ENCODE results near the gene FOXP1.

The FOXP1 gene

DNA sequence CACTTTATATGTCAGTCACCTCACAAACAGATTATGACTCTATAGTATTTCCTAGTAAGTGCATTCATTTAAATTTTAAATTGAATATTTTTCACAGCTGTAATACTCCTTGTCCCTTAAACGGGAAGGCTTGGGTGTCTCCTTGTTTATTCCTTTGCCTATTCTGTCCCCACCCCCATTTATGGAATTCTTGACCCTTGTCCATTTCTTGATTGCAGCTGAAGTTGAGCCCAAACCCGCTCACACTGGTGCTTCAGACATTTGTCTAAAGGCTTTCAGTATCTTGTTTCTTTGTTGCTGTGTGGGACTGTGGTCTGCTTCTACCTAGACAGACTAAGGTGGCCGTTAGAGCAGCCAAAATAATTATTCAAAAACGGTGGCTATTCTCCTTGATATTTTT is 449.7 kb downstream of the FOXP1 start:
- no peak for TF ChIP-seq TAF1 (IDR thresholded peaks at IDR 0.05; ENCODE audit: low read depth, low read length)
- TF ChIP-seq PAX5 (IDR thresholded peaks at IDR 0.05; ENCODE audit: insufficient read depth, low read length, severe bottlenecking): no peak
- no peak for TF ChIP-seq SPI1 (IDR thresholded peaks at IDR 0.05; ENCODE audit: low read depth, low read length)
- no peak for TF ChIP-seq POLR2A (IDR thresholded peaks at IDR 0.05; ENCODE audit: low read depth, low read length)
- no peak for TF ChIP-seq POLR2AphosphoS5 (IDR thresholded peaks at IDR 0.05; ENCODE audit: low read depth, low read length)
- TF ChIP-seq POU2F2 (IDR thresholded peaks at IDR 0.05; ENCODE audit: low read depth, low read length): no peak
- DNase-seq (ENCODE audit: insufficient read length, low spot score) (no peak), FAIRE-seq (no peak)

DNA sequence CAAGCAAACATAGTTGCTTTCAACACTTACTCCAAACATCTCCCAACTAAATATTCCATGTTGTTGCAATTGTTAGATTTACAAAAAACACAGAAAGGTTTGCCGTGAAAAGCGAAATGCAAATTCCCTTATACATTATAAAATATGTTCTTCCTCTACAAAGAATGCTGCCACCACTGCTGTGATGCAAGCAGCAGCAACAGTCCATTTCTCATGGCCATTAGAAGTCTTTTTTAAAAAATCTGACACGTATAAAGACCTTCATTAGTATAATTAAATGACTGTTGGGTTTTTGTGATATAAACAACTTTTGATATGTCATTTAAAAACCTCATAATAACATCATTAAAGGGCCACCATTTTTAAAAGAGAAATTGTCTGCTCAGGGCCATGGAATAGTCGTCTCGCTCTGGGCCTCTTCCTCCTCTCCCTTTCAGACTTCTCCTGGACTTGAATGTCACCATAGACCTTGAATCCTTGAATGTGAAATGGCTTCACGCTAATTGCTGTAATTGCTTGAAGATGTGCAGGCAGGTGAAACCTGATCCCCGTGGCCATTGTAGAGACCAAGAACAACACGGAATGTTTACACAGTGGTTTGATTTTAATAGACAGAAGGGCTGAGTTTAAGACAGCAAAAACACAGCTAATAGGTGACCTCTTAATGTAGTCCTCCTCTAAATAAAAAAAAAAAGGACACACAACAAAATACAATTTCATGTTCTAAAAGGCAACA is 450.4 kb downstream of the FOXP1 start:
- DNase-seq (ENCODE audit: insufficient read length, low spot score) (no peak), FAIRE-seq (no peak)
- TF ChIP-seq POLR2AphosphoS5 (IDR thresholded peaks at IDR 0.05; ENCODE audit: low read depth, low read length) (no peak), POU2F2 (IDR thresholded peaks at IDR 0.05; ENCODE audit: low read depth, low read length) (no peak), PAX5 (IDR thresholded peaks at IDR 0.05; ENCODE audit: insufficient read depth, low read length, severe bottlenecking) (no peak), SPI1 (IDR thresholded peaks at IDR 0.05; ENCODE audit: low read depth, low read length) (no peak), POLR2A (IDR thresholded peaks at IDR 0.05; ENCODE audit: low read depth, low read length) (no peak)

DNA sequence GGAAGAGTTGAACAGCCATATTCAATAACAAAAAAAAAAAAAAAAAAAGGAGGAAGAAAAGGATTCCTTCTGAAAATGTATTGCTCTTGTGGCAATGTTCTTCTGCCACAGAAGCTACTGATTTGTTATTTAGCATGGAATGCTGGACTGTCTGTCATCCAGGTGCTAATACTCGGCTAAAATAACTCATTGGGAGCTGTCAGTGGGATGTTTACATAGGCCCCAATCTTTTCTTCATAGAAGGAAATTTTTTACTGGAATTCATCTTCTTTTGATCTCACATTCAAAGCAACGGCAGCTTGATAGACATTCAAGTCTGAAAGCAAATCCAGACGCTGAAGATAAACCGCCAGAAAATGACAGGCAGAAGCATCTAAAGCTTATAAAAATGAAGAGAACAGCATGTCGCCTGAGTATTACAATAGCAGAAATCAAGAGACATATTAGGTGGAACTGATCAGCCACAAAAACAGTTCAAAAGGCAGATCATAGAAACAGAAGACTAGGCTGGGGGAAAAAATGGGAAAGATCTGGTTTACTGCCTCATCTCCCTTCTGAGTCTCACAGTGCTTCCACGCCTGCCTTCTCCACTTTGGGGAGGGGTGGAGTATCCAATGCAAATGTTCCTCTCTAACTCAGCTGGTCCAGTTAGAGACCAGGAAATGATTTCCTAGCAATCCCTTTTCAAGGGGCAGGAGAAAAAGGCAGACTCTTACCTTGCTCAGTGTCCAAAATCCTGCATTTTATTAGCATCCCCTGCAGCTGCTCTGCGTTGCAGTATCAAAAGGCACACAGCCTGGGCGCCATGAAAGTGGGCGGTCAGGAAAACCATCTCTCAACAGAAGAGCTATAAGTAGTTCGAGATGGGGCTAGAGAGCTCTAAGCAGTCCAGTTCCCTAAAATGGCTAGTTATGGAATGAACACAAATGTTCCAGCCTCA is 451.9 kb downstream of the FOXP1 start:
- FAIRE-seq: no peak
- TF ChIP-seq SPI1 (IDR thresholded peaks at IDR 0.05; ENCODE audit: low read depth, low read length): 0 out of 2 replicates have a peak, but pooled peaks have one; percentile 15
- no peak for TF ChIP-seq PAX5 (IDR thresholded peaks at IDR 0.05; ENCODE audit: insufficient read depth, low read length, severe bottlenecking)
- no peak for TF ChIP-seq POLR2AphosphoS5 (IDR thresholded peaks at IDR 0.05; ENCODE audit: low read depth, low read length)
- TF ChIP-seq POU2F2 (IDR thresholded peaks at IDR 0.05; ENCODE audit: low read depth, low read length): no peak
- no peak for TF ChIP-seq POLR2A (IDR thresholded peaks at IDR 0.05; ENCODE audit: low read depth, low read length)
- DNase-seq (ENCODE audit: insufficient read length, low spot score): no peak

DNA sequence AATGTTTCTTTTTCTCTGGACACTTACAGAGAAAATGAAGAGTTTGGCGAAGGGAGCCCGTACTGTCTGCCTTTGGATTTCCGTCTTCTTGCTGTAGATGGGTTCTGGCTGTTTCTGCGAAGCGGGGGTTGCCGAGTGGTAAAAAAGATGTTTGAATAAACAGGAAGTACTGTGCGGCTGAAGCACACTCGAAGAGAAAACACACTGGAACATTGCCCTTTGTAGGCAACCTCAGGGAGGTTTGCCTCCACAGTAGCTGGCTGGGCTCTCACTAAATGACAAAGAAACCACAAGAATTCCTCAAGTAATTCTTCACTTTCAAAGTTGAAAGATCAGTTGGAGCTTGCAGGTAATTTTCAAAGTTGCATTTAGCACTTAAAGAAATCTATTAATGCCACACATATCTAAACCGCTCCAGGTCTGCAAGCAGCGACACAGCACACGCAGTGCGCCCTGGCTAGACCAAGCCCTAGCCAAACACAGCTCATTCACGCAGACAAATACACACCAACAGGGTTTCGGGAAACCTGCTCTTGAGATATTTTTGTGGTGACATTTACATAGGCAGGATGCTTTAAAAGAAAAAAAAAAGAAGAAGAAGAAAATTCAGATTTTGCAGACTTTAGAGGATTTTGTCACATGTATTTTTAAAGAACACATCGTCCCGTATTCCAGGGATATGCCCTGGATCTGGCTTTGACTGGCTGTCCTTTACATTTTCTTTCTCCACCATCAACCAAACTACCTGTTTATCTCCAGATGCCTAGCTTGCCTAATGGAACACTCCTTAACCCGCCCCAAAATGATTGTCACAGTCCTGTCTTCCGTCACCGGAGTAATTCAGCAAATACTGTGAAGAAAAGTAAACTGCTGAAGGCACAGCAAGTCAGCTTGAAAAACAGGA is 452.8 kb downstream of the FOXP1 start:
- FAIRE-seq: no peak
- DNase-seq (ENCODE audit: insufficient read length, low spot score): no peak
- TF ChIP-seq TAF1 (IDR thresholded peaks at IDR 0.05; ENCODE audit: low read depth, low read length): no peak
- no peak for TF ChIP-seq POLR2A (IDR thresholded peaks at IDR 0.05; ENCODE audit: low read depth, low read length)
- TF ChIP-seq POU2F2 (IDR thresholded peaks at IDR 0.05; ENCODE audit: low read depth, low read length): no peak
- no peak for TF ChIP-seq SPI1 (IDR thresholded peaks at IDR 0.05; ENCODE audit: low read depth, low read length)
- no peak for TF ChIP-seq POLR2AphosphoS5 (IDR thresholded peaks at IDR 0.05; ENCODE audit: low read depth, low read length)
- no peak for TF ChIP-seq PAX5 (IDR thresholded peaks at IDR 0.05; ENCODE audit: insufficient read depth, low read length, severe bottlenecking)

DNA sequence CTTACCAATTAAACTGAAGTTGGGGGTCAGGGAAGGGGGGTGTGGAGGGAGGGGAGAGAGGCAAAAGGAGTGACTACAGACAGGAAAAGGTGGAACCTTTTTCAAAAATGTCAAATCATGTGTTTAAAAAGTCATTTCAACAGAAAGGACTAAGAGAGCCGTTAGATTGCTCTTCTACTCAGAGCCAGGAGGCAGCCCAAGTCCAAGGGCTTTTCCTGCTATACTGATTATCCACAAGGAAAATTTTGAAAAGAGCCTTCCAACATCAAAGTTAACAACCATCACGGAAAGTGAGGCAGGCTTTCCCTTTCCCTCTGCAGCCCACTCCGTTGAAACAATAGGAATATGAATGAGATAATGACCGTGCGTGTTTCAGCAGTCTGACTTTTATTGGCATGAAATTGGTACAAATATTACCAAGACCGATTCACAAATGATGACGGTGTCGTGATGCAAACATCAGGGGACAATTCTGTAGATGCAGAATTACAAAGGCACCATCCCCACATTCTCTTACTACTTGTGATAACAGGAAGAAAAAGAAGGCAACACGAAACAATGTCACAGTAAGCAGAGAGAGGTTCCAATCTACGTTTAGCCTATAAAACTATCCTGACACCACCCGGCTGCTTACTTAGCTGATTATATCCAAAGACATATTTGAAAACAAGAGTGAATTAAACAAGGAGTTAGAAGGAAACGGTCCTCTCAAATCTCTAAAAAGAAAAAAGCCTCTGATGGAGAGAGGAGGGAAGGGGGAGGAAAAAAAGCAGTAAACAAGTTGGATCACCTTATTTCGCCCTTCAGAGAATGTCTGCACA is 453.7 kb downstream of the FOXP1 start:
- no peak for FAIRE-seq
- no peak for DNase-seq (ENCODE audit: insufficient read length, low spot score)
- TF ChIP-seq SPI1 (IDR thresholded peaks at IDR 0.05; ENCODE audit: low read depth, low read length): no peak
- no peak for TF ChIP-seq POLR2AphosphoS5 (IDR thresholded peaks at IDR 0.05; ENCODE audit: low read depth, low read length)
- no peak for TF ChIP-seq POLR2A (IDR thresholded peaks at IDR 0.05; ENCODE audit: low read depth, low read length)
- TF ChIP-seq PAX5 (IDR thresholded peaks at IDR 0.05; ENCODE audit: insufficient read depth, low read length, severe bottlenecking): no peak
- TF ChIP-seq TAF1 (IDR thresholded peaks at IDR 0.05; ENCODE audit: low read depth, low read length): no peak
- no peak for TF ChIP-seq POU2F2 (IDR thresholded peaks at IDR 0.05; ENCODE audit: low read depth, low read length)

DNA sequence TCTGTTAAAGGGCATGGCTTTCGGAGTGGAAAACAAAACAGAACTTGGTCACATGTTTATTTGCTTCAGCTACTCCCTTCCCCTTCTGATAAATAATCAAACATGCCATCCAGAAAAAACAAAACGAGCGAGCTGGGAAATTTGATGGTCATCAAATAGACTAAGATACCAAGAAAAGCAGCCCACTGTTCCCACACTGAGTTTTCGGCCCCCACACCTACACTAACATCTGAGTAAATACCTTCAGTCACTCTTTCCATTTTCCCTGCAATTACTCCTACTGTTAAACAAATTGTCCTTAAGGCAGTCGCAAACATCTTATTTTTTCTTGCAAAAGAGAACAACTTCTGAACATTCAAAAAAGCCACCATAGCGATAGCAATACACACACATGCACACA is 454.6 kb downstream of the FOXP1 start:
- FAIRE-seq: no peak
- DNase-seq (ENCODE audit: insufficient read length, low spot score): no peak
- TF ChIP-seq POU2F2 (IDR thresholded peaks at IDR 0.05; ENCODE audit: low read depth, low read length): no peak

DNA sequence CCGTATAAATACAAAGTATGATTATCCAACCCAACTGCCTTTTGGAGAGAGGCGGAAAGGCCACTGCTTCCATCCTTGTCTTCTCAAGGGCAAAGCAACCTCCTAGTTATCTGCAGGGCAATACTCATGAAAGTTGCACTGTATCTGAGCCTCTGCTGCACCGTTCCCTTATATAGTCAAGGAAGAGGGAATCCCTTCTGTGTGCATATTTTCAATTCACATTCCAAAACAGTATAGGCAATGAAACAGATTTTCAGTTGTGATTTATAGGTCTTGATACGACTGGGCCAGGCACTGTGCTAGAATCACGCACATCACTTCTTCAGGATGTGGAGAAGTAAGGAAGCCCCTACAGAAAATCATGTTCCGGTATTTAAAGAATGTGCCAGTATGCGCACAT is 455.7 kb downstream of the FOXP1 start:
- no peak for DNase-seq (ENCODE audit: insufficient read length, low spot score)
- TF ChIP-seq POLR2AphosphoS5 (IDR thresholded peaks at IDR 0.05; ENCODE audit: low read depth, low read length) (no peak), TAF1 (IDR thresholded peaks at IDR 0.05; ENCODE audit: low read depth, low read length) (no peak), SPI1 (IDR thresholded peaks at IDR 0.05; ENCODE audit: low read depth, low read length) (no peak), POLR2A (IDR thresholded peaks at IDR 0.05; ENCODE audit: low read depth, low read length) (no peak), POU2F2 (IDR thresholded peaks at IDR 0.05; ENCODE audit: low read depth, low read length) (no peak), PAX5 (IDR thresholded peaks at IDR 0.05; ENCODE audit: insufficient read depth, low read length, severe bottlenecking) (no peak)
- no peak for FAIRE-seq

DNA sequence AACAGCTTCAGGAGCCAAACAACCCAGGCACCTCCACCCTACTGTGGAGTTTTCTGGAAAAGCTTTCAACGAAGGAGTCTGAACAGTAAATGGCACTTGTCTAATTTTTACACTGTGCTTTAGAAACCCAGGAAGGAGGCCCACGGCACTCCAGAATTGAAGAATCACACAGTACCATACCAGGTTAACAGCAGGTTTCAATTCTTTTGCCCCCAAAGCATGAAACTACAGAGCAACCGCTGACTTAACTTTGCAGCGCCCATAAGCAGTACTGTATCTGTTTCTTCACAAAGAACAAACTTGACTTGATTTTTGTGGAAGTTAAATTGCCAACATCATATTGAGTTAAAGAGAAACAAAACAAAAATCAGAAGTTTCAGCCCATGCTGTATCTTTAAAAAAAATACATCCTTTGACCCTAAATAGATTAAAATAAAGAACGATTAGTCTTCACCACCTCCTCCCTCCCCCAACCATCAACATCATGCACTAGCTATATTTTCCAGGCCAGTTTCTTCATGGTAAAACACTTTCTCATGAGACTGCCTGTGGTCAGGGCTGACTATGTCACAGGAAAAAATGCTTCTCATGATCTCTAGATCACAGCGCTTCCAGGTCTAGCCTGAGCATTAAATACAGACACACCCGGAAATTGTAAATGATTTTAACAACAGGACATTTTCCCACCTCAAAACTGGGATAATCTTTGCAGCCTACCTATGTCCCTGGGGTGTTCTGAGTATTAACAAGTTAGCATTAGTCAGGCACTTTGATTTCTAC is 456.3 kb downstream of the FOXP1 start:
- no peak for DNase-seq (ENCODE audit: insufficient read length, low spot score)
- no peak for TF ChIP-seq SPI1 (IDR thresholded peaks at IDR 0.05; ENCODE audit: low read depth, low read length)
- TF ChIP-seq POLR2A (IDR thresholded peaks at IDR 0.05; ENCODE audit: low read depth, low read length): no peak
- TF ChIP-seq PAX5 (IDR thresholded peaks at IDR 0.05; ENCODE audit: insufficient read depth, low read length, severe bottlenecking): no peak
- no peak for FAIRE-seq
